ENCODE measurements around the gene CNGA2.
"Not testable (repeated sequence)": the region's sequence is repeated elsewhere in the genome, so short reads cannot be mapped to it uniquely, and the experiment has no call there.

CNGA2 gene

GRCh38 chrX:151695583-151696340 lies 38.8 kb upstream of the CNGA2 start:
- TF ChIP-seq, protein P1, sequence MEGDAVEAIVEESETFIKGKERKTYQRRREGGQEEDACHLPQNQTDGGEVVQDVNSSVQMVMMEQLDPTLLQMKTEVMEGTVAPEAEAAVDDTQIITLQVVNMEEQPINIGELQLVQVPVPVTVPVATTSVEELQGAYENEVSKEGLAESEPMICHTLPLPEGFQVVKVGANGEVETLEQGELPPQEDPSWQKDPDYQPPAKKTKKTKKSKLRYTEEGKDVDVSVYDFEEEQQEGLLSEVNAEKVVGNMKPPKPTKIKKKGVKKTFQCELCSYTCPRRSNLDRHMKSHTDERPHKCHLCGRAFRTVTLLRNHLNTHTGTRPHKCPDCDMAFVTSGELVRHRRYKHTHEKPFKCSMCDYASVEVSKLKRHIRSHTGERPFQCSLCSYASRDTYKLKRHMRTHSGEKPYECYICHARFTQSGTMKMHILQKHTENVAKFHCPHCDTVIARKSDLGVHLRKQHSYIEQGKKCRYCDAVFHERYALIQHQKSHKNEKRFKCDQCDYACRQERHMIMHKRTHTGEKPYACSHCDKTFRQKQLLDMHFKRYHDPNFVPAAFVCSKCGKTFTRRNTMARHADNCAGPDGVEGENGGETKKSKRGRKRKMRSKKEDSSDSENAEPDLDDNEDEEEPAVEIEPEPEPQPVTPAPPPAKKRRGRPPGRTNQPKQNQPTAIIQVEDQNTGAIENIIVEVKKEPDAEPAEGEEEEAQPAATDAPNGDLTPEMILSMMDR (conservative IDR thresholded peaks at IDR 0.05; ENCODE audit: low read depth), result no peak
- H3K27ac ChIP-seq, result no peak overlapping the region
- DNase-seq (ENCODE audit: low spot score), result no peak
- POLR2A ChIA-PET (ENCODE audit: low non-redundant PET), result no interaction called here
- CTCF ChIA-PET, result no interaction called here

- CTCF ChIA-PET; POLR2A ChIA-PET (ENCODE audit: low non-redundant PET); H3K27ac ChIP-seq; DNase-seq (ENCODE audit: low spot score): not testable (repeated sequence)
Measured at GRCh38 chrX:151697082-151697481, 37.5 kb upstream of the CNGA2 start.

- TF ChIP-seq, protein P1 (conservative IDR thresholded peaks at IDR 0.05; ENCODE audit: low read depth), result no peak
- H3K27ac ChIP-seq, result no peak overlapping the region
- CTCF ChIA-PET, result no interaction called here
- POLR2A ChIA-PET (ENCODE audit: low non-redundant PET), result no interaction called here
- no peak for DNase-seq (ENCODE audit: low spot score)
Measured at GRCh38 chrX:151697522-151697921, 37.0 kb upstream of the CNGA2 start.

- CTCF ChIA-PET, result no interaction called here
- TF ChIP-seq, protein P1 (conservative IDR thresholded peaks at IDR 0.05; ENCODE audit: low read depth), result no peak
- DNase-seq (ENCODE audit: low spot score), result no peak
- POLR2A ChIA-PET (ENCODE audit: low non-redundant PET), result no interaction called here
- H3K27ac ChIP-seq, result no peak overlapping the region
Measured at GRCh38 chrX:151698485-151698884, 36.1 kb upstream of the CNGA2 start.

DNA sequence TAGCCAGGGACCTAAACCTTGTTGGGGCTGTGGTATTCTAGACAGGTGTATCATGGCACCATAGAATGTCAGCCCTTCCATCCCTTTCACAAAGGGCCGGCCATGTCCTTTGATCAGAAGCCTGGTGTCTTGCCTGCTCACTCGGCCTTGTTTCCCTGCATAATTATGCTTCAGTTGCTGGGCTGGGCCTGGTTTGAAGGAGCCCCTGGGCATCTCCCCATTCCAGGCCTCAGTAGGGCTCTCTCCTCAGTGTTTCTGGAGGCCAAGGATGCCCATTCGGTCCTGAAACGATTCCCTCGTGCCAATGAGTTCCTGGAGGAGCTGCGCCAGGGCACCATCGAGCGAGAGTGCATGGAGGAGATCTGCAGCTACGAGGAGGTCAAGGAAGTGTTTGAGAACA lies 34.8 kb upstream of the CNGA2 start:
- DNase-seq (ENCODE audit: low spot score), result no peak
- ChIA-PET CTCF (no interaction called here), POLR2A (ENCODE audit: low non-redundant PET) (no interaction called here)
- no peak overlapping the region for H3K27ac ChIP-seq
- TF ChIP-seq, protein P1 (conservative IDR thresholded peaks at IDR 0.05; ENCODE audit: low read depth), result no peak

DNA sequence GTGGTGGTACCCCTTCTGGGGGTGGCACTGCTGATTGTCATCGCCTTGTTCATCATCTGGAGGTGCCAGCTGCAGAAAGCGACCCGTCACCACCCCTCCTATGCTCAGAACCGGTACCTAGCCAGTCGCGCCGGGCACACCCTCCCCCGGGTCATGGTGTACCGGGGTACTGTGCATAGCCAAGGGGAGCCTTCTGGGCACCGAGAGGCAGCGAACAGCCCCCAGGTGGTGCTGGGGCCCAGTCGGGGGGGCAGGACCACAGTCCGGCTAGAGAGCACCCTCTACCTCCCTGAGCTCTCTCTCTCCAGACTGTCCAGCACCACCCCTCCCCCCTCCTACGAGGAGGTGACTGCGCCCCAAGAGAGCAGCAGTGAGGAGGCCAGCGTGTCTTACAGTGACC lies 34.0 kb upstream of the CNGA2 start:
- TF ChIP-seq, protein P1 (conservative IDR thresholded peaks at IDR 0.05; ENCODE audit: low read depth), result no peak
- ChIA-PET CTCF (no interaction called here), POLR2A (ENCODE audit: low non-redundant PET) (no interaction called here)
- no peak for DNase-seq (ENCODE audit: low spot score)
- H3K27ac ChIP-seq, result no peak overlapping the region

- CTCF ChIA-PET, result no interaction called here
- POLR2A ChIA-PET (ENCODE audit: low non-redundant PET), result no interaction called here
Measured at GRCh38 chrX:151701071-151701470, 33.5 kb upstream of the CNGA2 start.

More at GRCh38 chrX:151701071-151701470, 33.5 kb upstream of the CNGA2 start:
- H3K27ac ChIP-seq, result no peak overlapping the region
- TF ChIP-seq, protein P1 (conservative IDR thresholded peaks at IDR 0.05; ENCODE audit: low read depth), result no peak
- DNase-seq (ENCODE audit: low spot score), result no peak
